HG02798 (cell line): ENCODE results near the gene DAB2.

ENCODE experiments used
- ATAC-seq: cut with Tn5 transposase; IDR thresholded peaks from one replicate; pipeline ENCODE4 v1.9.1; 2021; ENCODE audit warnings: mild to moderate bottlenecking; ENCODE audit not compliant: unreplicated experiment, poor library complexity

DAB2 gene

GRCh38 chr5:39424736-39425637 lies at the start of gene DAB2:
Gene DAB2 (minus strand): TSS chr5:39424980. CDS start chr5:39394320, 30,660 bp downstream.
- no peak for ATAC-seq

DNA sequence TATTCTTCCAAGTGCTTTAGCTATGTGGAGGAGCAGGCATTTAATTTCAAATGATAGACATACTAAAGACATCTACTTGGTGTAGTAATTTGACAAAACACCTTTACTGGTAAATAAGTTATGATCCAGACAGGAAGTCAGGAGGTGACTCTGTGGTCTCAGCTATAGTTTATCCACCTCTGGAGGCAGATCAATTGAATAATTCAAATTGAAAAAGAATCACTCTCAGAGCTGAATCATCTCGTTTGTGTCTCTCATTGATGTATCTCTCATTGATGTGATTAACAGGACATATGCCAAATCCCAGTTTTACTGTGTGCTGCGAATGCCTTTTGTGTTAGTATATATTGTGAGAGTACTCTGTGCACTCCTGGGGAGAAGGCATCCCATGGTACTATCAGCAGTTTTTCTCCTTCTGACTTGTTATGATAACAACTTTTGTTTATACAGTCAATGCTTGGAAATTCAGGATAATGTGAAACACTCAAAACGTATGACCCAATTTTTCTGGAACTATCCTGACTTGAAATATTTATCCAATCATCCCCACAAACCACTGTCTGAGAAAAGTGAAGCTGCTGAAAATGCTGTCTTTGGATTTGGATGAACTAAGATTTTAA lies 48.5 kb upstream of the DAB2 start:
- no peak for ATAC-seq

GRCh38 chr5:39471836-39472508 lies 47.2 kb upstream of the DAB2 start:
- no peak for ATAC-seq

DNA sequence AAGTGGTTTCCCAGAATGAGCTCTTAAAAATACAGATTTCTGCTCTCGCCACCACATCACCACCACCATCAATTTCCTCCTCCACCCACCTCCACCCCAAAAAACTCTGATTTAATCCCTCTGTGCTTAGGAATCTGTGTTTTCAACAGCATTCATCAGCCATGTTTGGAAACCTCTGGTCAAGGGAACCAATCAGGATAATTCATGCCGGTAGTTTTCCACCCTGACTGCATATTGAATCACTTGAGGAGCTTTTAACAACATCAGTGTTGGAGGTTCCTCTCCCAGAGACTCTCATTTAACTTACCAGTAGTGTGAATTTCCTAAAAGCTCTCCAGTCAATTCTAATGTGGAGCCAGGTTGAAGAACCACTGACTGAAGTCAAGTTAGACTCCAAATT lies 46.0 kb upstream of the DAB2 start:
- no peak for ATAC-seq

DNA sequence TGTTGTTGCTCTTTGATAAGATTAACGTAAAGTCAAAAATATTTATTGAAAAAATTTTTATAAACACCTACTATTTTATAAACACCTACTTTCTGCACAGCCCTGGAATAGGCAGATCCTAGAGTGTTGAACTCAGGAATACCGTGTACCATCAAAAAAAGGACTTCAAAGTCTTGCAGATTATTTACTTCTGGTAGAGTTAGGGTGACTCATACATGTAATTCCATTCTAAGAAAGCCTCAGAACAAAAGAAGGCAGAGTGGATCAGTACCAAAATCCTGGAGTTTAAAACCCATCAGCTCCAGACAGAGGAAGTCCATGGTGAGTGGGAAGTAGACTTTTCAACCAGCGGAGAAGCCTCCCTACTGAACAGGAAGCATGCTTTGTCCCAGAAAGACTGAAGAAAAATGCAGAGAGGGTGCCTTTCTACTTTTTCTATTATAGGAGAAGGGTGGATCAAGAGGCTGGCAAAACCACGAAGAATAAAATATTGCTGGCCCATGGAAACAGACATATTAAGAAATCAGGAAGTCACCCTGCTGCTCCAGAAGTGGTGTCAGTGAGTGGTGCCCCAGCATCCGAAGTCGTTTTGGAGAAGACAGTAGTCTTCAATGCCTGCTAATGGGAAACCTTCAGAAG lies 45.1 kb upstream of the DAB2 start:
- no peak for ATAC-seq

GRCh38 chr5:39469176-39469575 lies 44.4 kb upstream of the DAB2 start:
- ATAC-seq = no peak

DNA sequence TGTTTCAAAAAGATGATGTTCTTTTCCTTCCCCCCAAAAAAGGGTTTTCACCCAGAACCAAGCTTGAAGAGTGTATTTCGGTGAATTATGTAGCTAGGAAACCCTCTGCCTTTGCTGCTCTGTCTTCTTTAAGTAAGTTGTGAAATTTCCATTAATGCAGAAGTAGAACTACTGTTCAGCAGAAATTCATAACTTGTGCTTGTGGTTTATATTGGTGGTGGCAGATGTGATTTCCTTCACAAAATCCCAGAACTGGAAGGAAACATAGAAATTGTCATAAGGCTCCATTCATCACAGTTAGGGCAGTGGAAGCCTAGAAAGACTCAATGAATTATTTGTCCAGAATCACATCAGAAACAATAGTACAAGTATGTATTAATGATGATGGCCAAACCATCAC lies 42.1 kb upstream of the DAB2 start:
- ATAC-seq = no peak

DNA sequence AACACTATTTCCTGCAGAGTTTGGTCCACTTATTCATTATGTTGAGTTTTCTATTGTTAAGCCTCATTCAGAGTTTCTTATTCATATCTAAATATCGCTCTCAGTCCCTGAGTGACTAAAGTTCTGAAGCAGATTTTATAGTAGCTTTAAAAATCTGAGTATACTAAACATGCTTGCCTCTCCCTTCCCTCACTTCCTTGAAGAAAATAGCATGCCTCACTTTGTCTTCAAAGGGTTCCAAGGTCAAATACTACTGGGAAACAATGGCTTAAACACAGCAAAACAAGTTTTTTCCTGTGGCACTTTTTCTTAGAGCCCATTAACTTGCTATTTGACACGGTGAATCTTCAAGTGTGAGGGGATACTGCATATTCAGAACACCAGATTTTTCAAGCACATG lies 41.1 kb upstream of the DAB2 start:
- no peak for ATAC-seq

DNA sequence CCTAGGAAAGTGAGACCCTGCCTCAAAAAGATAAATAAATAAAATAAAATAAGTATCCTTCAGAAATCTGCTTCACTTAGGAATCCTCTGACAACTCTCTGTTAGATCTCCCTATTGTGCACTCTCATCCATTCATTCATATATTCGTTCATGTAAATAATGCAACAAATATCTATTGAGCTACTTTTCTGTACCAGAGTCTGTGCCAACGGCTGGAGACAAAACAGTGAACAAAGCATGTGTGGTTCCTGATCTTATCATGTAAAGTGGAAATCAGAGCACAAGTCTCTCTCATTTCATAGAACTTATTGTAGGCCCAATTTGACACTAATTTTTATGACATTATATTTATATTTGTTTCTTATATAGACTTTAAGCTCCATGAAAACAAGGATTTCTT lies 40.3 kb upstream of the DAB2 start:
- ATAC-seq = no peak

- ATAC-seq = no peak
These were observed 39.3 kb upstream of the DAB2 start for GRCh38 chr5:39464088-39464487.

DNA sequence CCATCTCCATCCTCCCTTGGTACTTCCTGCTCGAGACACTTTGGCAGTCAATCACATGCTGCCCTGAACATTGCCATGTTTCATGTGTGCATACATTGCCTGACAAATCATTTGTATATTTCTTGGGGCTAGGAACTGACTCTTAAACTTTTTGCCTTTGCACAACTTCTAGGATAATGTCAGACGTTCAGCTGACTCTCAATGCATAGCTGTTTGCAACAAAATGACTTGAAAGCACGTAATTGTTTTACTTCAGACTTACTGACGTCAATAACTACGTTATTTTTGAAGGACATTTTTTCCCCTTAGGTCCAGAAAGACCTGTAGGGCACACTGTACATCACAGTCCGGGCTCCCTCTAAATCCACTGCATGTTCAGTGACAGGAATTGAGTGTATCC lies 37.4 kb upstream of the DAB2 start:
- no peak for ATAC-seq

DNA sequence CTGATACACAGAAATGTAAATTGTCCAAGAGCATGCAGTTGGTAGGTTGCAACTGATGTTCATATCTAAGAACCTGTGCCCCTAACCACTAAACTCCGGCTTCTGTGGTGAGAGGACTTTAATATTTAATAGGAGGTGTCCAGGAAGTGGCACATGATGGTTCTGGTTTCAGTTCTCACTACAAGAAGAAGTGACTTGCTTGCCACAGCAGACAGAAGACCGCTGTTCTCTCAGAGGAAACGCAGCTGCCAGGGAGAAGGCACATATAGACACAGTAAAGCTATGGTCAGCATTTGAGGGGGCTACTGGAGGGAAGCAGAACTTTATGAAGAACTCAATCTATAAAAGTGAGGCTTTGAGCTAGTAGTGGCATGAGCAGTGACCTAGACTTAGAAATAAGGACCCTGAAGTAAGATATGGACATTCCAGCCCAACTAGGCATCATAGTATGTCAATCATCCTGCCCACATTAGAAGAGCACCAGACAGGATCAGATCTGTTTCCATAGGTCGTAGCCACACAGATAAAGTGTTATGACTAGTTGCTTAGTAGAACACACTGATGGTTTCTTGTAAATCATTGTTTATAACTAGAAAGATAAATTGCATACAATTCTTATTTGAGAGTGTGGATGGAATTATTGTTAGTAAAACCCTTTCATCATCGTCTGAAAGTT lies 36.4 kb upstream of the DAB2 start:
- ATAC-seq = peak; percentile 79

DNA sequence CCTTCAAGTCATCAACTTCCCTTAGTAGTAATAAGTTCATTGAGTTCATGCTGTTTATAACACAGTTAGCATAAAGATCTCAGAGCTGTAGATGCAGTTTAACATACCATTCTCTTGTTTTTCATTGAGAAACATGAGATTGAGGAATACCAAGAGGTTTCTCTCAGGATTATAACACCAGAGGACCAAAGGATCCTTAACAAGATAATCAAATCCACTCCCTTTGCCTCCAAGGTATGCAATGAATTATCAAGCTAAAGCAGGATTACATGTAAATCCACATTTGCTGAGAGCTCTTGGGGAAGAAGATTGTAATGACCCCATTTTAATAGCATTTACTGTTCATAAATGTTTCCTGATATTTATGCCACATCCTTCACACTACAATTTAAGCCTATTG lies 35.1 kb upstream of the DAB2 start:
- ATAC-seq = no peak

- ATAC-seq = no peak
These were observed 34.3 kb upstream of the DAB2 start for GRCh38 chr5:39459071-39459470.

- no peak for ATAC-seq
These were observed 30.9 kb upstream of the DAB2 start for GRCh38 chr5:39455645-39456044.

GRCh38 chr5:39453606-39454005 lies 28.8 kb upstream of the DAB2 start:
- ATAC-seq = no peak

GRCh38 chr5:39452846-39453245 lies 28.1 kb upstream of the DAB2 start:
- ATAC-seq = no peak

GRCh38 chr5:39451276-39451941 lies 26.6 kb upstream of the DAB2 start:
- no peak for ATAC-seq

DNA sequence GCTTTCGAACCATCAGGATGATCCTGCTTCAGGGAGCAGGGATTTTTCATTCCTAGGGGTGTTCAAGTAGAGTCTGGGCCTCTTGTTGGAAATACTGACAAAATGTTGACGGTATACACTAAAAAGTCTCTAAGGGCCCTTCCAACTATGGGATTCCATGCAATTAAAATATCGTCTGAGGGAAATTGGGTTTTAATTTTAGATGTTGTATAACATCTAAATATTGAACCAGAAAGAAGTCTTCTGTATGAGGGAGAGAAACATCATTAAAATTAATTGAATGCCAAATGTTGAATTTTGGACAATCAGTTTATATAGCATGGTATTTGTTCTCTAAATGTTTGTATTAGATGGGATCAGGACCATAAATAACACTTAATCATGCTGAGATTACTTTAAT lies 25.7 kb upstream of the DAB2 start:
- ATAC-seq = no peak

- no peak for ATAC-seq
These were observed 24.8 kb upstream of the DAB2 start for GRCh38 chr5:39449591-39449990.
